Adrenal gland (tissue), 5 donors: ENCODE measurements around the gene ABL2.

Source experiments
- CTCF ChIP-seq, 6 experiments: fragments of 450-650 bp in 4 of 6; fragments of 200-600 bp in 2 of 6; sonication (generic) in 1 of 6; IDR thresholded peaks; 1 replicate in 5 of 6; 2 replicates in 1 of 6; pipeline versions ENCODE4 v1.5.1 to v1.8.0; 2016 to 2021; ENCODE audit warnings: antibody characterized with exemption in 6 of 6, mild to moderate bottlenecking in 2 of 6, moderate library complexity in 1 of 6
- POLR2A ChIP-seq, 2 donors: fragments of 450-650 bp; IDR thresholded peaks; one replicate each; pipeline ENCODE4 v1.6.1; 2017; ENCODE audit warnings: antibody characterized with exemption in 2 of 2, mild to moderate bottlenecking in 2 of 2, moderate library complexity in 1 of 2
- donor health status: DM: no; HTN: no; CAD: no.

- TF ChIP-seq CTCF (IDR thresholded peaks at IDR 0.05) (no peak), POLR2A (IDR thresholded peaks at IDR 0.05) (no peak)
Measured at GRCh38 chr1:179083533-179083932, 145.9 kb downstream of the ABL2 start.
